Stomach smooth muscle (tissue), 2 donors: ENCODE results near the gene PFKFB3.
A peak's percentile ranks its signal among the peaks of the same experiment; 100 is the strongest.
"Not testable (repeated sequence)": the region's sequence is repeated elsewhere in the genome, so short reads cannot be mapped to it uniquely, and the experiment has no call there.

Experiments
- H3K27ac ChIP-seq: one replicate; pipeline ENCODE4 v1.7.0; 2013; ENCODE audit warnings: mild to moderate bottlenecking, low read length, inconsistent platforms
- H3K27me3 ChIP-seq, 2 donors: one replicate each; pipeline ENCODE4 v1.7.0; 2013; ENCODE audit warnings: low read length in 2 of 2; ENCODE audit not compliant: insufficient read depth in 2 of 2, control insufficient read depth in 1 of 2
- H3K36me3 ChIP-seq, 2 donors: one replicate each; pipeline ENCODE4 v1.7.0; 2013; ENCODE audit warnings: low read length in 2 of 2; ENCODE audit not compliant: control insufficient read depth in 2 of 2, insufficient read depth in 2 of 2
- H3K4me1 ChIP-seq: one replicate; pipeline ENCODE4 v1.7.0; 2013; ENCODE audit warnings: low read length; ENCODE audit not compliant: control insufficient read depth, insufficient read depth
- H3K4me3 ChIP-seq, 2 donors: one replicate each; pipeline ENCODE4 v1.7.0; 2013; ENCODE audit warnings: low read length in 2 of 2
- H3K9ac ChIP-seq, 2 donors: one replicate each; pipeline ENCODE4 v1.7.0; 2013; ENCODE audit warnings: low read length in 2 of 2, mild to moderate bottlenecking in 1 of 2
- H3K9me3 ChIP-seq, 2 donors: one replicate each; pipeline ENCODE4 v1.7.0; 2013; ENCODE audit warnings: low read length in 2 of 2; ENCODE audit not compliant: control insufficient read depth in 2 of 2
- donor health status: healthy.
- donor health status: Pancreatic carcinoma.

The PFKFB3 gene

GRCh38 chr10:6237199-6237530, 34.4 kb downstream of the PFKFB3 start:
- no peaks in the 10 kb centered on the region for H3K4me1 ChIP-seq
- peaks cover 12 to 21% of the 10 kb centered on the region in 2 donors for H3K36me3 ChIP-seq
- no peaks in the 10 kb centered on the region for H3K27me3 ChIP-seq
- no peaks in the 10 kb centered on the region for H3K9me3 ChIP-seq
- no peak overlapping the region for H3K4me3 ChIP-seq
- H3K9ac ChIP-seq, result no peak overlapping the region
- no peak overlapping the region for H3K27ac ChIP-seq

GRCh38 chr10:6238587-6239212, 36.0 kb downstream of the PFKFB3 start:
- not testable (repeated sequence) for H3K4me3 ChIP-seq, H3K27ac ChIP-seq, H3K4me1 ChIP-seq, H3K9ac ChIP-seq, H3K9me3 ChIP-seq, H3K27me3 ChIP-seq
- peaks cover 8 to 13% of the 10 kb centered on the region in 2 donors for H3K36me3 ChIP-seq

GRCh38 chr10:6239213-6239991, 36.7 kb downstream of the PFKFB3 start:
- Histone ChIP-seq H3K36me3 (peaks cover under 1 to 7% of the 10 kb centered on the region in 2 donors), H3K27me3 (no peaks in the 10 kb centered on the region), H3K9me3 (no peaks in the 10 kb centered on the region), H3K4me3 (no peak overlapping the region), H3K9ac (no peak overlapping the region), H3K4me1 (peaks cover 2% of the 10 kb centered on the region), H3K27ac (no peak overlapping the region)

GRCh38 chr10:6240254-6240653, 37.5 kb downstream of the PFKFB3 start:
- H3K4me3 ChIP-seq, result no peak overlapping the region
- no peak overlapping the region for H3K9ac ChIP-seq
- peaks cover 0 to 4% of the 10 kb centered on the region in 2 donors for H3K36me3 ChIP-seq
- no peaks in the 10 kb centered on the region for H3K27me3 ChIP-seq
- H3K9me3 ChIP-seq, result no peaks in the 10 kb centered on the region
- peaks cover 2% of the 10 kb centered on the region for H3K4me1 ChIP-seq
- no peak overlapping the region for H3K27ac ChIP-seq

- no peak overlapping the region for H3K4me3 ChIP-seq
- no peak overlapping the region for H3K27ac ChIP-seq
- H3K9ac ChIP-seq, result no peak overlapping the region
- no peaks in the 10 kb centered on the region for H3K27me3 ChIP-seq
- no peaks in the 10 kb centered on the region for H3K9me3 ChIP-seq
- H3K4me1 ChIP-seq, result peaks cover 2% of the 10 kb centered on the region
- no peaks in the 10 kb centered on the region for H3K36me3 ChIP-seq
Measured at GRCh38 chr10:6242089-6242488, 39.4 kb downstream of the PFKFB3 start.

GRCh38 chr10:6244510-6244909, 41.8 kb downstream of the PFKFB3 start:
- H3K27ac ChIP-seq, result no peak overlapping the region
- no peaks in the 10 kb centered on the region for H3K27me3 ChIP-seq
- H3K9me3 ChIP-seq, result no peaks in the 10 kb centered on the region
- H3K4me1 ChIP-seq, result peaks cover 4% of the 10 kb centered on the region
- H3K36me3 ChIP-seq, result no peaks in the 10 kb centered on the region
- H3K9ac ChIP-seq, result no peak overlapping the region
- H3K4me3 ChIP-seq, result no peak overlapping the region

- Histone ChIP-seq H3K9ac (no peak overlapping the region), H3K4me3 (no peak overlapping the region), H3K27ac (peak overlapping the region; percentile 18), H3K9me3 (no peaks in the 10 kb centered on the region), H3K36me3 (no peaks in the 10 kb centered on the region), H3K4me1 (peaks cover 4% of the 10 kb centered on the region), H3K27me3 (no peaks in the 10 kb centered on the region)
Measured at GRCh38 chr10:6247041-6247712, 44.4 kb downstream of the PFKFB3 start.

- H3K4me1 ChIP-seq, H3K27ac ChIP-seq, H3K9ac ChIP-seq, H3K9me3 ChIP-seq, H3K4me3 ChIP-seq, H3K36me3 ChIP-seq, H3K27me3 ChIP-seq: not testable (repeated sequence)
Measured at GRCh38 chr10:6248908-6249307, 46.2 kb downstream of the PFKFB3 start.

GRCh38 chr10:6249698-6250097, 47.0 kb downstream of the PFKFB3 start:
- Histone ChIP-seq H3K4me1 (peaks cover 2% of the 10 kb centered on the region), H3K9me3 (no peaks in the 10 kb centered on the region), H3K4me3 (no peak overlapping the region), H3K27me3 (no peaks in the 10 kb centered on the region), H3K27ac (no peak overlapping the region), H3K9ac (no peak overlapping the region), H3K36me3 (no peaks in the 10 kb centered on the region)

- no peaks in the 10 kb centered on the region for H3K9me3 ChIP-seq
- H3K4me1 ChIP-seq, result peaks cover 2% of the 10 kb centered on the region
- no peak overlapping the region for H3K27ac ChIP-seq
- H3K36me3 ChIP-seq, result no peaks in the 10 kb centered on the region
- no peak overlapping the region for H3K9ac ChIP-seq
- no peaks in the 10 kb centered on the region for H3K27me3 ChIP-seq
- H3K4me3 ChIP-seq, result no peak overlapping the region
Measured at GRCh38 chr10:6250745-6251144, 48.0 kb downstream of the PFKFB3 start.

GRCh38 chr10:6254201-6254600, 51.5 kb downstream of the PFKFB3 start:
- H3K4me3 ChIP-seq, result no peak overlapping the region
- no peaks in the 10 kb centered on the region for H3K9me3 ChIP-seq
- no peaks in the 10 kb centered on the region for H3K27me3 ChIP-seq
- no peaks in the 10 kb centered on the region for H3K4me1 ChIP-seq
- H3K9ac ChIP-seq, result no peak overlapping the region
- no peaks in the 10 kb centered on the region for H3K36me3 ChIP-seq
- H3K27ac ChIP-seq, result no peak overlapping the region
